EL (cell line): ENCODE results near the gene SLC12A6.
"Not testable (repeated sequence)": the region's sequence is repeated elsewhere in the genome, so short reads cannot be mapped to it uniquely, and the experiment has no call there.

ENCODE experiments used
- DNase-seq: peaks from one replicate; pipeline ENCODE4 v3.0.0-alpha.2; 2016

The SLC12A6 gene

DNA sequence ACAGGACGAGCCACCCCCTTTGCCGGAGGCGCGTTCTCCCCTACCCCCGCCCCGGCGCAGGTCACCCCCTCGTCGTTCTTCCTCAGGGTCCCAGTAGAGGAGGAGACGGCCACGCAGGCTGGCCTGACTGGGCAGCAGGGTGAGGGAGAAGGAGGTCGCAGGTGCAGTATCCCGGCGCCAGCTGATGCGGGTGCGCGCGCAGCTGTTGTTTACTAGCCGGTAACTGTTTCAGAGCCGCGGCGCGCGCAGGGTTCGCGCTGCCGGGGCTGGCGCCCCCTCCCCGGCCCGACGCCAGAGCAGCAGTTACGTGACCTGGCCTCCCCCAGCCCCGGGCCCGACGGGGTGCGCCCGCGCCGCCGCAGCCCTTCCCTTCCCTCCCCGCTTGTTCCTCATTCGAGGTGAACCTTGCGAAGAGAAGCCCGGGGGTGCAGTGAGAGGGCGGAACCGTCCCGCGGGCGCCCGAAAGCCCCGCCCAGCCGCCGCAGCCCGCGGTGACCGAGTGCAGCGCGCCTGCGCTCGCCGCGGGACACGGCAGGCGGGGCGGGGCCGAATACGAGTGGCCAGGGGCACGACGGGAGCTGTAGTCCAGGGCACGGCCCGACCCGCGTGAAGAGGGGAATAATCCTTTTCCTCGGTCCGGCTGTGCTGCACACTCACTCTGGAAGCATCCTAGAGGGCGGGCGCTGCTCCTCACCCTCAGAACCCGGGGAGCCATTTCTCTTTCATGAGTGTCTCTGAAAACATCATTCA lies at the start of gene SLC12A6:
Gene SLC12A6 (minus strand): TSS at position 225 of the 750 bp plus-strand sequence. CDS start 1,101 bp downstream, outside the sequence.
- DNase-seq, result peak; percentile 97

DNA sequence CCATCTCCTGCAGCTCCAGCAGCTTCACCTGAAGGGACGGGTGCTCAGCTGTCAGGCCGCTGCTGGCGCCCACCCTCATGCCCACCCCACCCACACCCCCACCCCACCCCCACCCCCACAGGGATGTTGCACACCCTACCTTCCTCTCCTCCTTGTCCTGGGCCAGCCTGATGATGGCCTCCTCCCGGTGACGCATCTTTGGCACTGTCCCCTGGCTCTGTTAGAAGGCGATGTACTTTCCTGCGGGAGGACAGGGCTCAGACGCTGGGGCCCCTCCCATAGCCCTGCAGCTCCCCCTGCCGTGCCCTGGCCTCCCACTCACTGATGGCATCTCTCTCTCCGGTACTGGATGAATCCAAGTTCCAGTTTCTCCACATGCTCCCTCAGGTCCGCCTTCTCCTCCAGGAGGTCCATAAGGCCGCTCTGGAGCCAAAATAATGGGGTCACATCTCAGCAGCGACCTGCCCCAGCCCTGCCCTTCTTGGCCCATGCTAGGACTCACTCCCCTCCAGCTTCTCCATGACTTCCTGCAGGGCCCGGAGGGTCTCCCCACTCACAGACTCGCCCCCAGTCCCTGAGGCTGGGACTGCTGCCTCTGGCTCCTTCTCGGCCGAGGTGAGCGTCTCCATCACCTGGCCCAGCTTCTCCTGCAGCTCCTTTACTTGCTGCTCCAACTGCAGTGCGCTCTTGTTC lies 44.4 kb upstream of the SLC12A6 start:
- not testable (repeated sequence) for DNase-seq

GRCh38 chr15:34380491-34380890 lies 42.9 kb upstream of the SLC12A6 start:
- DNase-seq, result not testable (repeated sequence)

DNA sequence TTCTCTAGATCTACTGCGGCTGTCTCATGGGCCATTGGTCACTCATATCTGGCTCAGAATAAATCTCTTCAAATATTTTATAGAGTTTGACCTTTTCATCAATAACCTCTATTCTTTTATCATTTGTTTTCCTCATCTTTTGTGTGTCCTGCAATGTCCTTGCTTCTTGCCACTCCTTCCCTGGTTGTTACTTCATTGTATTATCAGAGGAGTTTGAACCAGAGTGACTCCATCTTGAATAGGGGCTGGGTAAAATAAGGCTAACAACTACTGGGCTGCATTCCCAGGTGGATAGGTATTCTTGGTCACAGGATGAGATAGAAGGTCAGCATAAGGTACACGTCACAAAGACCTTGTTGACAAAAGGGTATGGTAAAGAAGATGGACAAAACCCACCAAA lies 39.3 kb upstream of the SLC12A6 start:
- no peak for DNase-seq

GRCh38 chr15:34375541-34375940 lies 38.0 kb upstream of the SLC12A6 start:
- DNase-seq, result not testable (repeated sequence)

DNA sequence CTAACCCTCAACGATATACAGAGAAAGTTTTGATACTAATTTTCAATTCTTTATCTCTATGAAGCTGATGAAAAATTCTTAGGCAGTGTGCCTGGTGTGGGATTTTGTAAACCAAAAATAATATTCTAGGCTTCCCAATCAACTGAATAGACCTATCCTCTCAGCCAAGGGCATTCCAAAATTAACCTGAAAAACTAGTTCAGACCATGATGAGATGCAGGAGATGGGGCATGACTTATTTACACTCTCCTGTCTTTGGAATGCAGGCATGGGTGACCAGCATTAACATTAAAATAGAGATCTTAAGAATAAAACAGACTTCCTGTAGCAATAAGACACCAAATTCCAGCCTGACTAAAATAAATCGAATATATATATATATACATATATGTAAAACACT lies 37.2 kb upstream of the SLC12A6 start:
- DNase-seq, result no peak

- DNase-seq, result no peak
Observed at GRCh38 chr15:34373951-34374350, 36.4 kb upstream of the SLC12A6 start.

GRCh38 chr15:34370643-34371042 lies 33.1 kb upstream of the SLC12A6 start:
- no peak for DNase-seq

GRCh38 chr15:34370129-34370528 lies 32.5 kb upstream of the SLC12A6 start:
- DNase-seq, result no peak

GRCh38 chr15:34367101-34368081 lies 29.8 kb upstream of the SLC12A6 start, which contains the start of gene LPCAT4:
LPCAT4 (minus strand) TSS chr15:34367196; CDS start chr15:34367100, 96 bp downstream.
- DNase-seq, result peak; percentile 87

- DNase-seq, result peak; percentile 76
Observed at GRCh38 chr15:34366271-34367065, 28.9 kb upstream of the SLC12A6 start.

DNA sequence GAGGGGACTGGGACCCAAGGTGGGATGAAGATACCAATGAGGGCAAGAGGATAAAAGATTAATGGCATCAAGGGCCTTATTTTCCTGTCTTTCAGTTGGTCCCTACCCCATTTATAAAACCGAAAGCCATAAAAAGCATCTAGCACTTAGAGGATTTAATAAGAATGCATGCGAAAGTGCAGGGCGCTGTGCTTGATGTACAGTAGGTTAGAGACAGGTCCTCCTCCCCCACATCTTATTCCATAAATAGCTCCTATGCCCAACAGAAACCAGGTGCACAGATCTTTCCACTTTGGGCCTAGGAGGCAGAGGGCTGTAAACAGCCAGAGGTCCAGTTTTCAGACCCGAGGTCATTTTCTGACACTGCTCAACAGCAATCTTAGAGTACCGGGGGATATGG lies 28.3 kb upstream of the SLC12A6 start:
- no peak for DNase-seq

DNA sequence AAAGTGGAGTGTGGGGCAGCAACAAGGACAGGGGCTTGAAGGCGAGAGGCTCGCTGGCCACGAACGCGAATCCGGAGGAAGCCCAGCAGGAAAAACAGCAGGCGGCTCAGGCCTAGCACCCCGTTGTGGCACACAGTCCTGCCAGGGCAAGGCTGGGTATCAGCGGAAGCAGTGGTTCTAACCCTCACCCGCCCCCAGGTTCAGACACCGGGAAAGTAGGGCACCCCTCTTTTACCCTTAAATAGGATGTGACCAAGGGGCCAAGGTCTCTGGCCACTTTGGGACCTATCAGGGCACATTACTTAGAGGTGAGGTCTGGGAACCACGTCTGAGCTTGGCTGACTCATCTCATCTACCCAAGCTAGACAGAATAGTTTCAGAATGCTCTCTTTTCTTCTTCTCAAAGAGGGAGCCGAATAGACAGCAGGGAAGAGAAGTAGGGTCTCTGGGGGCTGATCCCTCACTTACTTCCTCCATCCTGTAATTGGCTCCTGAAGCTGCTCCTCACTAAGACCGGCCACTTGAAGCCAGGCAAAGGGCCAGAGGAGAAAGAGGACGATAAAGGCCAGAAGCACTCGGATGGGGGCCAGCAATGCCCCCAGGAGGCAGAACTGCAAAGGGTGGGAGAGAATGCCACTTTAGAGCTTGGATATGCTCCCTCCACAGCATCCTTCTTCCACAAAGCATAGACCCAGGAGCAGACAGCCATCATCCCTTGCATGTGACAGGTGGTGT lies 27.7 kb upstream of the SLC12A6 start:
- no peak for DNase-seq

- no peak for DNase-seq
Observed at GRCh38 chr15:34364041-34364440, 26.5 kb upstream of the SLC12A6 start.

- no peak for DNase-seq
Observed at GRCh38 chr15:34362047-34362773, 24.6 kb upstream of the SLC12A6 start.

- DNase-seq, result no peak
Observed at GRCh38 chr15:34361278-34361677, 23.7 kb upstream of the SLC12A6 start.

DNA sequence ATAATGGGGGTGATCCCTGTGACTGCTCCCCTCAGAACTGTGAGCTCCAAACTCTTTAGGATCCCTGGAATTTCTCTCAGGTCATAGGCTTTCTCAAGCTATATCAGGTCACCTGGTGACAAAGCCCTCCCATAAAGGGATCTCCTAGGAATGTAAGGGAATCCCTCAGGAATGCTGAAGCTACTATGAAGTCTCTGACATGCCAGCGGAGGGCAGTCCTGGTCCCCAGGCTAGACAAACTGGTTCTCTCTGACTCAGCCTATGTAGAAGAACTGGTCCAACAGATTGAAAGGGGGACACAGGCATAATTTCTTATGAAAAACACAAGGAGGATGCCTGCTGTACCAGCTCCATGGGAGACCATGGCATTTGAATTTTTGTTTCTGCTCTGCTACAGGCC lies 22.7 kb upstream of the SLC12A6 start:
- DNase-seq, result peak; percentile 33

GRCh38 chr15:34359416-34359815 lies 21.8 kb upstream of the SLC12A6 start:
- DNase-seq, result no peak

GRCh38 chr15:34358948-34359347 lies 21.4 kb upstream of the SLC12A6 start:
- DNase-seq, result no peak

DNA sequence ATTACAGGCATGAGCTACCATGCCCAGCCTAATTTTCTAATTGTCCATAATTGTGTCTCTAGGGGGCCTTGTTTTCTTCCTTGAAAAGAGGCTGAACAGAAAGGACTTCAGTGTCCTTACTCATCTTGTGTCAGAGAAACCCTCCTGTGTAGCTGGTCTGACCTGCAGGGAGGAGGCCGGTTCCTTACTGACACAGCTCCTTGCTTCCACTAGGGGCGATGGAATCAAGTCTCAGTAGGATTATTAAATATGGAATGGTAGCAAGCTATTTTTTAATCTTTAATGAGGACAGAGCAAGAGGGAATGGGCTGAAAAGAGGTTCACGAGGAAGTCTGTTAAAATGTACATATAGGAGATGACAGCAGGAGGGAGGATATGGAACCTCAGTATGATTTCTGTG lies 20.8 kb upstream of the SLC12A6 start:
- no peak for DNase-seq

- no peak for DNase-seq
Observed at GRCh38 chr15:34357653-34358052, 20.1 kb upstream of the SLC12A6 start.
